GM23248 (cell line): ENCODE data around the gene CLSTN2.

Experiments
- EZH2 ChIP-seq: fragments of 200-600 bp; sonication (generic); IDR thresholded peaks from 2 replicates; pipeline ENCODE4 v1.6.1; 2018; ENCODE audit warnings: antibody characterized with exemption, mild to moderate bottlenecking; ENCODE audit not compliant: insufficient read depth, poor library complexity, severe bottlenecking
- EZH2phosphoT487 ChIP-seq: fragments of 200-600 bp; sonication (generic); IDR thresholded peaks from 2 replicates; pipeline ENCODE4 v1.6.1; 2018; ENCODE audit warnings: antibody characterized with exemption, moderate library complexity, mild to moderate bottlenecking, low read depth; ENCODE audit not compliant: insufficient read depth

DNA sequence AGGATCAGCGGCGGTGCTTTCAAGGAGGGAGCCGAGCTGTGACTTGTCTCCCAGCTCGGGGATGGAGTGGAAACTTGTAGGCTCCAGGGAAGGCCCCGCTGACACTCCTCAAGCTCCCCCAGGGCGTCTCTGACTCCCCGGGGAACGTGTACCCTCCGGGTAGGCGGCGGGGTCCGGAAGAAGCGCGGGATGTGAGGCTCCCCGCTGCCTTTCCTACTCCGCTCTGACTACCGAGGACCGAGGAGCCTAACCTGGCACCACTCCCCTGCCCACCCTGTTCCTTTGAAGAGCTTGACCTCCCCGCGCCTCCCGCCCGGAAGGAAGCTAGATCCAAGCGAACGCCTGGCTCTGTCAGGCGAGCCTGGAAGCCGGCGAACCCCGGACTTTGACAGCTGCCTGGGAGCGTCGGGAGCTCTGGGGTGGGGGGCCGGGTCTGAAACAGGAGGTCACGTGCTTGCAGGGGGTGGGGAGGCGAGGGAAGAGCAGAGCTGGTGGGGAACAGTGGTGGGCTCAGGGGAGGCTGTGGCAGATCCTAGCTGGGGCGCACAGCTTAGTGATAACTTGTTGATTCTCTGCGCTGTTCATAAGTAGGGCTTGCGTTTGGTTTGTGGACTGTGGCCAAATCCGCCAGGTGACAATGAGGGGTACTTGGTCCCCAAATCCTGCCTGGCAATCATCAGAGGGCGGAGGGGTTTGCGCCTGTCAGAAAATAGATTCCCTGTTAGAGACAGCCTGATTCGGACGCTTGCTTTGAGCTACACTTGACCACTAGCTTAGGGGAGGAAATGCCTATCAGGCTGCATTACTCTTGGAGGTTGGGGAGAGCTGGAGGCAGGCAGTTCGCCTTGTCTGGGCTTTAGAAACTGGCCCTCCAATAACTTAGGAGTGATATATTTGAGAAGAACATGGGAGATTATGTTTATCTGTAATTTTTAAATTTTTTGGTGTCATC is 1.2 kb downstream of the CLSTN2 start:
- TF ChIP-seq EZH2 (no peak), EZH2phosphoT487 (no peak)
